PC-9 (cell line): ENCODE data around the gene SAYSD1. TPM values are rescaled to one million over a fixed set of nuclear protein-coding genes. Genes with fewer than 3 reads are reported as not detected.

Experiments used
- BruUV-seq: library from RNA; stranded (reverse); fragments of 400-500 nt; replicated peaks from 2 replicates; lab custom pipeline; 2021; lab: Mats Ljungman, UMichigan
- CTCF ChIA-PET: fragments of 300-600 bp; sonication (Branson Sonifier 250); formaldehyde crosslinking; loops from one replicate; lab custom pipeline; 2022; ENCODE audit warnings: antibody characterized with exemption; lab: Charles Lee
- POLR2A ChIA-PET: fragments of 300-600 bp; sonication (Branson Sonifier 250); formaldehyde crosslinking; loops from one replicate; lab custom pipeline; 2022; ENCODE audit warnings: antibody characterized with exemption; ENCODE audit not compliant: unreplicated experiment; lab: Charles Lee
- DNase-seq, 2 experiments: peaks; one replicate each; pipeline versions ENCODE4 v3.0.0 to v3.0.0-alpha.2; 2015 to 2022; ENCODE audit warnings: mixed read lengths in 1 of 2
- H2AFZ ChIP-seq: fragments of 200-600 bp; sonication (generic); 2 replicates; pipeline ENCODE4 v1.8.1; 2017; ENCODE audit warnings: antibody characterized with exemption
- H3F3A ChIP-seq: fragments of 200-600 bp; sonication (generic); 2 replicates; pipeline ENCODE4 v1.8.1; 2017; ENCODE audit warnings: antibody characterized with exemption, mild to moderate bottlenecking, low read depth; ENCODE audit not compliant: insufficient read depth
- H3K27ac ChIP-seq: fragments of 200-600 bp; sonication (generic); 2 replicates; pipeline ENCODE4 v1.6.1; 2016; ENCODE audit warnings: mixed run types
- H3K27me3 ChIP-seq: fragments of 200-600 bp; sonication (generic); 2 replicates; pipeline ENCODE4 v1.6.1; 2016; ENCODE audit warnings: low read depth, mixed run types; ENCODE audit not compliant: insufficient read depth
- H3K36me3 ChIP-seq: fragments of 200-600 bp; sonication (generic); 2 replicates; pipeline ENCODE4 v1.6.1; 2016; ENCODE audit warnings: low read depth, mixed run types
- H3K4me1 ChIP-seq: fragments of 200-600 bp; sonication (generic); replicated peaks from 2 replicates; pipeline ENCODE4 v1.6.1; 2016; ENCODE audit warnings: mixed run types; ENCODE audit not compliant: insufficient read depth
- H3K4me2 ChIP-seq: fragments of 200-600 bp; sonication (generic); 2 replicates; pipeline ENCODE4 v1.6.1; 2017; ENCODE audit warnings: mixed run types
- H3K4me3 ChIP-seq: fragments of 200-600 bp; sonication (generic); 2 replicates; pipeline ENCODE4 v1.6.1; 2016; ENCODE audit warnings: mixed run types
- H3K79me2 ChIP-seq: fragments of 200-600 bp; sonication (generic); 2 replicates; pipeline ENCODE4 v1.6.1; 2017; ENCODE audit warnings: low read depth, mixed run types
- H3K9me2 ChIP-seq: fragments of 200-600 bp; sonication (generic); 2 replicates; pipeline ENCODE4 v1.8.1; 2017; ENCODE audit warnings: mild to moderate bottlenecking; ENCODE audit not compliant: insufficient read depth
- H3K9me3 ChIP-seq: fragments of 200-600 bp; sonication (generic); 2 replicates; pipeline ENCODE4 v1.8.1; 2016; ENCODE audit warnings: low read depth; ENCODE audit not compliant: insufficient read depth
- H4K20me1 ChIP-seq: fragments of 200-600 bp; sonication (generic); 2 replicates; pipeline ENCODE4 v1.8.1; 2017; ENCODE audit not compliant: insufficient read depth
- EZH2 ChIP-seq: fragments of 200-600 bp; sonication (generic); IDR thresholded peaks from 2 replicates; pipeline ENCODE4 v1.8.0; 2017; ENCODE audit warnings: antibody characterized with exemption, low read depth
- intact Hi-C: fragments of 100-400 bp; cut with micrococcal nuclease; formaldehyde crosslinking; loops from one replicate; pipeline ENCODE4 v1.10.0; 2022; ENCODE audit not compliant: unreplicated experiment
- total RNA-seq: library from RNA; stranded (reverse); gene quantifications from 2 replicates; pipeline ENCODE4 v1.2.3, GENCODE V29; 2021
- TF ChIP-seq, protein P1 (sequence below): fragments of 200-600 bp; sonication (generic); conservative IDR thresholded peaks from 2 replicates; pipeline ENCODE4 v1.6.1; 2017; ENCODE audit warnings: mixed run types, antibody characterized with exemption, mild to moderate bottlenecking, moderate library complexity

SAYSD1 gene
- total RNA-seq, 1 experiment from 2014 or later = 12.2 TPM

DNA sequence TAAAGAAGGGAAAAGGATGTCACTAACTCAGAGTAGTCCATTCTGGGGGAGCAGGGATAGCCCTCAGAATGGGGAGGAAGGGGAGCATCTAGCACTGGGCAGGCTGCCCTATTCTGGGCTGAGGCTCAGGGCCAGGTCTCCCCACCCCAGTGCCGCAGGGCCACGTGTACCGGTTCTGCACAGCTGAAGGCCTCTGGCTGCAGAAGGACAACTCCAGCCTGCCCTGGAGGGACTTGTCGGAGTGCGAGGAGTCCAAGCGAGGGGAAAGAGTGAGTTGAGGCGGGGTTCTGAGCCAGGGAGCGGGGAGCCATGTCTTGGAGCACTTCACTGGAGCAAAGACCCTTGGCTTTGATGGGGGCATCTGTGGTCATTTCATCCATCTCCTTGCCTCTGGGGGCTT is 49.4 kb downstream of the SAYSD1 start:
- CTCF ChIA-PET = no interaction called here
- no peaks in the 10 kb centered on the region for H4K20me1 ChIP-seq
- BruUV-seq = no TSS peak

DNA sequence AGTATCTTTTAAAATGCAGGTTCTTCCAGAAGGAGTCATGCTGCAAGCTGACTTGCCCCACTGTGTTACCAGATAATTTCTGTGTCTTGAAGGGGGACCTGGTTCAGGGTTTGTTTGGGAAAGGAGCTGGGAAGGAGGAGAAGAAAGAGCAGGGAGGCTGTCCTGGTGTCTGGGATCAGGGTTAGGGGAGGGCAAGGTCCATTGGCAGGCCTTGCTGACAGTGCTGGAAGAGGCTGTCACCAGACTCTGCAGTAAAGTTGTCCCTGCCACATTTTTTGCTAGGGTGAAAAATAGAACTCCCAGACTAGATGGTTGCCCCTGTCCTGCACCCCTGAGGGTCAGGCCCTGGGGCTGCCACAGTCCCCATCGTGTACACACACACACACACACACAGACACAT is 51.5 kb downstream of the SAYSD1 start:
- H3K4me2 ChIP-seq = no peak overlapping the region
- no peaks in the 10 kb centered on the region for H3F3A ChIP-seq
- POLR2A ChIA-PET = no interaction called here
- H3K9me2 ChIP-seq = no peaks in the 10 kb centered on the region
- no peaks in the 10 kb centered on the region for H3K9me3 ChIP-seq
- H3K27ac ChIP-seq = no peak overlapping the region
- DNase-seq = no peak
- CTCF ChIA-PET = no interaction called here
- TF ChIP-seq EZH2 = no peak
- TF ChIP-seq, protein P1, sequence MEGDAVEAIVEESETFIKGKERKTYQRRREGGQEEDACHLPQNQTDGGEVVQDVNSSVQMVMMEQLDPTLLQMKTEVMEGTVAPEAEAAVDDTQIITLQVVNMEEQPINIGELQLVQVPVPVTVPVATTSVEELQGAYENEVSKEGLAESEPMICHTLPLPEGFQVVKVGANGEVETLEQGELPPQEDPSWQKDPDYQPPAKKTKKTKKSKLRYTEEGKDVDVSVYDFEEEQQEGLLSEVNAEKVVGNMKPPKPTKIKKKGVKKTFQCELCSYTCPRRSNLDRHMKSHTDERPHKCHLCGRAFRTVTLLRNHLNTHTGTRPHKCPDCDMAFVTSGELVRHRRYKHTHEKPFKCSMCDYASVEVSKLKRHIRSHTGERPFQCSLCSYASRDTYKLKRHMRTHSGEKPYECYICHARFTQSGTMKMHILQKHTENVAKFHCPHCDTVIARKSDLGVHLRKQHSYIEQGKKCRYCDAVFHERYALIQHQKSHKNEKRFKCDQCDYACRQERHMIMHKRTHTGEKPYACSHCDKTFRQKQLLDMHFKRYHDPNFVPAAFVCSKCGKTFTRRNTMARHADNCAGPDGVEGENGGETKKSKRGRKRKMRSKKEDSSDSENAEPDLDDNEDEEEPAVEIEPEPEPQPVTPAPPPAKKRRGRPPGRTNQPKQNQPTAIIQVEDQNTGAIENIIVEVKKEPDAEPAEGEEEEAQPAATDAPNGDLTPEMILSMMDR = no peak
- no TSS peak for BruUV-seq
- no peaks in the 10 kb centered on the region for H3K79me2 ChIP-seq
- H3K27me3 ChIP-seq = peaks cover 97% of the 10 kb centered on the region
- H3K4me1 ChIP-seq = no peaks in the 10 kb centered on the region
- H3K36me3 ChIP-seq = no peaks in the 10 kb centered on the region
- intact Hi-C loops = no loop called here
- H4K20me1 ChIP-seq = no peaks in the 10 kb centered on the region
- no peak overlapping the region for H2AFZ ChIP-seq
- no peak overlapping the region for H3K4me3 ChIP-seq

More for the DNA sequence above, 49.4 kb downstream of the SAYSD1 start:
- POLR2A ChIA-PET = no interaction called here
- Histone ChIP-seq H3K4me3 (no peak overlapping the region), H3K9me3 (no peaks in the 10 kb centered on the region), H2AFZ (no peak overlapping the region), H3K79me2 (no peaks in the 10 kb centered on the region), H3F3A (no peaks in the 10 kb centered on the region), H3K27me3 (peaks cover 97% of the 10 kb centered on the region), H3K36me3 (no peaks in the 10 kb centered on the region), H3K4me2 (no peak overlapping the region), H3K9me2 (no peaks in the 10 kb centered on the region), H3K27ac (no peak overlapping the region), H3K4me1 (no peaks in the 10 kb centered on the region)
- intact Hi-C loops = no loop called here
- TF ChIP-seq EZH2 = no peak
- TF ChIP-seq, protein P1 = no peak
- no peak for DNase-seq

DNA sequence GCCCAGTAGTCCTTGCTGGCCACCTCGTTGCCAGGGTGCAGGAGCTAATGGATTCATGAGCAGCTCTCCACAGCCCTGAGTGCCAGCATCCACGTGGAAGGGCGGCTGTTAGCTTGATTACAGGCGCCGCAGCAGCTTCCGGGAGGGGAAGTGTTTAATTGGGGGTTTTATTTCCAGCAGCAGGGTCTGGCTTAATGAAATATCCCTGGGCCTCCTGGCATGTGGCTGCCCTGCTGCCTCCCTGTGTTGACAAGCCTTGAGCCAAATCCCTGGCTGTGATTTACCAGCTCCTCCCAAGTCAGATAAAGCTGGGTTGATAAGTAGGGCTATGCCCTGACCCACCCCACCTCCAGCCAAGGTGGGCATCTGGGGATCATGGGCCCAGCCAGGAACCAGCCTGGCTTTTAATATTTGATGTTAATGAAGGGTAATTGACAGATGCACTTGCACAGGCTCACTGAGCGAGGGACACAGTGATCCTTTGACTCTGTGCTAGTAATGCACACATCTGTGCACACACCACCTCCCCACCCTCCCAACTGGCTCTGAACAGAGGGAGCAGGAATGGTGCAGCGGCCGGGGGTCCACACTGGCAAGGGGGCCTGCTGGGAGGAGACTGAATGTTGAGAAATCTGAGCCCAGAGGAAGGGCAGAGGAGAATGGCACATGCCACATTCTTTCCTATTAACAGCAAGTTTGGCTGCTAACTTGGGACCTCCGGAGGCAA is 52.8 kb downstream of the SAYSD1 start:
- H3K9me3 ChIP-seq = no peaks in the 10 kb centered on the region
- POLR2A ChIA-PET = no interaction called here
- CTCF ChIA-PET = no interaction called here
- H3K4me2 ChIP-seq = no peak overlapping the region
- H2AFZ ChIP-seq = no peak overlapping the region
- H3K79me2 ChIP-seq = no peaks in the 10 kb centered on the region
- H3K4me3 ChIP-seq = no peak overlapping the region
- H3K27me3 ChIP-seq = peaks cover 99% of the 10 kb centered on the region
- H3K4me1 ChIP-seq = no peaks in the 10 kb centered on the region
- H3K36me3 ChIP-seq = no peaks in the 10 kb centered on the region
- no peak overlapping the region for H3K27ac ChIP-seq
- no peak for DNase-seq
- TF ChIP-seq EZH2 = no peak
- TF ChIP-seq, protein P1 = no peak
- no peaks in the 10 kb centered on the region for H3F3A ChIP-seq
- no peaks in the 10 kb centered on the region for H4K20me1 ChIP-seq
- H3K9me2 ChIP-seq = no peaks in the 10 kb centered on the region
- intact Hi-C loops = no loop called here
- BruUV-seq = no TSS peak
